Measurements from ENCODE around the gene OR4A5.
"Not testable (repeated sequence)": the region's sequence is repeated elsewhere in the genome, so short reads cannot be mapped to it uniquely, and the experiment has no call there.

Gene OR4A5, protein sequence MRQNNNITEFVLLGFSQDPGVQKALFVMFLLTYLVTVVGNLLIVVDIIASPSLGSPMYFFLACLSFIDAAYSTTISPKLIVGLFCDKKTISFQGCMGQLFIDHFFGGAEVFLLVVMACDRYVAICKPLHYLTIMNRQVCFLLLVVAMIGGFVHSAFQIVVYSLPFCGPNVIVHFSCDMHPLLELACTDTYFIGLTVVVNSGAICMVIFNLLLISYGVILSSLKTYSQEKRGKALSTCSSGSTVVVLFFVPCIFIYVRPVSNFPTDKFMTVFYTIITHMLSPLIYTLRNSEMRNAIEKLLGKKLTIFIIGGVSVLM

DNA sequence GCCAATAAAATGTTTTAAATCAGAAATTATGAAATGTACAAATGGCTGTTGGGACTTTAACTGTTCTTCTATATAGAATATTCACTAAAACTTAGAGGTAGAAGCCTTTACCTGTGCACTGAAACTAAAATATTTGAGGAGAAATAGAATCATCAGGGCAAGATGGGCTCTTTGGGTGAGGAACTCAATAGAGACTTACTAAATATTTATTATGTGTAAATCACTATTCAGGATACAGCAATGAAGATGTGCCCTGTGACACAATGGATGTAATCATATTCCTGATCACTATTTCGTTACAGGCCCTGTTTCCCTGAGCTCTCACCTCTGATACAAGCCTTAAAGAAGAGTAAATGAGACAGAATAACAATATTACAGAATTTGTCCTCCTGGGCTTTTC, at the start of gene OR4A5:
Gene OR4A5 (plus strand): TSS at position 301 of the 400 bp plus-strand sequence. CDS start 53 bp downstream, at position 354.
- H3K4me3 ChIP-seq (ENCODE audit: low read length); DNase-seq (ENCODE audit: low read depth): not testable (repeated sequence)

- H3K4me3 ChIP-seq (ENCODE audit: low read length); DNase-seq (ENCODE audit: low read depth): not testable (repeated sequence)
Observed at GRCh38 chr11:54720094-54720493, 13.5 kb downstream of the OR4A5 start.

All from retinal pigment epithelial cell (primary cell).